H9 (cell line): Measurements from ENCODE around the gene TRAK1. TPM values are rescaled to one million over a fixed set of nuclear protein-coding genes. Genes with fewer than 3 reads are reported as not detected.

Experiments used
- DNase-seq: peaks from one replicate; pipeline ENCODE4 v3.0.0-alpha.2; 2017
- H2AFZ ChIP-seq: one replicate; pipeline ENCODE4 v1.6.1; 2013; ENCODE audit warnings: mild to moderate bottlenecking, low read length, control low read depth, moderate library complexity
- H2AK5ac ChIP-seq: 2 replicates; pipeline ENCODE4 v1.6.1; 2013; ENCODE audit warnings: low read length, control low read depth, mixed read lengths; ENCODE audit not compliant: insufficient read length
- H2BK120ac ChIP-seq: one replicate; pipeline ENCODE4 v1.6.1; 2013; ENCODE audit warnings: low read depth, mild to moderate bottlenecking, low read length, control low read depth, inconsistent platforms; ENCODE audit not compliant: poor library complexity, severe bottlenecking
- H2BK12ac ChIP-seq: 2 replicates; pipeline ENCODE4 v1.6.1; 2013; ENCODE audit warnings: low read length, control low read depth, mixed read lengths, low read depth; ENCODE audit not compliant: insufficient read length
- H2BK15ac ChIP-seq: 2 replicates; pipeline ENCODE4 v1.6.1; 2013; ENCODE audit warnings: low read depth, low read length, control low read depth
- H2BK20ac ChIP-seq: one replicate; pipeline ENCODE4 v1.6.1; 2013; ENCODE audit warnings: low read depth, mild to moderate bottlenecking, low read length, control low read depth, inconsistent platforms; ENCODE audit not compliant: poor library complexity, severe bottlenecking
- H2BK5ac ChIP-seq: 2 replicates; pipeline ENCODE4 v1.6.1; 2013; ENCODE audit warnings: low read length, control low read depth, mixed read lengths; ENCODE audit not compliant: insufficient read length
- H3K14ac ChIP-seq: 2 replicates; pipeline ENCODE4 v1.6.1; 2013; ENCODE audit warnings: low read length, control low read depth; ENCODE audit not compliant: insufficient read depth
- H3K18ac ChIP-seq: 2 replicates; pipeline ENCODE4 v1.6.1; 2013; ENCODE audit warnings: low read depth, mild to moderate bottlenecking, mixed read lengths, low read length, control low read depth; ENCODE audit not compliant: insufficient read length
- H3K23ac ChIP-seq: 2 replicates; pipeline ENCODE4 v1.6.1; 2013; ENCODE audit warnings: low read length, control low read depth, mixed read lengths, low read depth; ENCODE audit not compliant: insufficient read length
- H3K23me2 ChIP-seq: 2 replicates; pipeline ENCODE4 v1.6.1; 2013; ENCODE audit warnings: low read depth, mild to moderate bottlenecking, mixed read lengths, low read length, control low read depth; ENCODE audit not compliant: insufficient read length, poor library complexity, severe bottlenecking
- H3K27ac ChIP-seq: 2 replicates; pipeline ENCODE4 v1.5.1; 2013; ENCODE audit warnings: low read length, control low read depth, mixed read lengths, low read depth; ENCODE audit not compliant: insufficient read length
- H3K27me3 ChIP-seq: 2 replicates; pipeline ENCODE4 v1.6.1; 2013; ENCODE audit warnings: low read length, control low read depth, inconsistent platforms; ENCODE audit not compliant: insufficient read depth
- H3K4ac ChIP-seq: 2 replicates; pipeline ENCODE4 v1.6.1; 2013; ENCODE audit warnings: low read depth, mild to moderate bottlenecking, control low read depth, inconsistent platforms, low read length, moderate library complexity
- H3K4me1 ChIP-seq: 2 replicates; pipeline ENCODE4 v1.6.1; 2013; ENCODE audit warnings: low read length, control low read depth, inconsistent platforms; ENCODE audit not compliant: insufficient read depth
- H3K4me2 ChIP-seq: 2 replicates; pipeline ENCODE4 v1.6.1; 2013; ENCODE audit warnings: low read length, control low read depth, mixed read lengths; ENCODE audit not compliant: insufficient read length, insufficient read depth
- H3K56ac ChIP-seq: 2 replicates; pipeline ENCODE4 v1.6.1; 2013; ENCODE audit warnings: low read depth, mild to moderate bottlenecking, mixed read lengths, low read length, control low read depth; ENCODE audit not compliant: insufficient read length
- H3K79me1 ChIP-seq: 2 replicates; pipeline ENCODE4 v1.6.1; 2013; ENCODE audit warnings: low read depth, mild to moderate bottlenecking, moderate library complexity, low read length, control low read depth, inconsistent platforms; ENCODE audit not compliant: insufficient read depth, poor library complexity, severe bottlenecking
- H3K79me2 ChIP-seq: 2 replicates; pipeline ENCODE4 v1.6.1; 2013; ENCODE audit warnings: low read length, control low read depth, inconsistent platforms; ENCODE audit not compliant: insufficient read depth
- H3K9ac ChIP-seq: 2 replicates; pipeline ENCODE4 v1.6.1; 2013; ENCODE audit warnings: low read length, control low read depth, mixed read lengths; ENCODE audit not compliant: insufficient read length; ENCODE audit errors: extremely low read depth
- H3K9me3 ChIP-seq: one replicate; pipeline ENCODE4 v1.6.1; 2013; ENCODE audit warnings: low read depth, low read length, inconsistent platforms; ENCODE audit not compliant: control insufficient read depth
- H3T11ph ChIP-seq: one replicate; pipeline ENCODE4 v1.6.1; 2013; ENCODE audit warnings: mild to moderate bottlenecking, low read length, control low read depth, inconsistent platforms
- H4K20me1 ChIP-seq: one replicate; pipeline ENCODE4 v1.6.1; 2013; ENCODE audit not compliant: control insufficient read depth, insufficient read length, insufficient read depth
- H4K5ac ChIP-seq: 2 replicates; pipeline ENCODE4 v1.6.1; 2013; ENCODE audit warnings: low read depth, mild to moderate bottlenecking, mixed read lengths, low read length, control low read depth; ENCODE audit not compliant: insufficient read length
- H4K8ac ChIP-seq: replicated peaks from 2 replicates; pipeline ENCODE4 v1.6.1; 2013; ENCODE audit warnings: low read length, control low read depth, mixed read lengths, low read depth; ENCODE audit not compliant: insufficient read length
- H4K91ac ChIP-seq: 2 replicates; pipeline ENCODE4 v1.6.1; 2013; ENCODE audit warnings: low read depth, mild to moderate bottlenecking, moderate library complexity, mixed read lengths, low read length, control low read depth; ENCODE audit not compliant: insufficient read length
- H3K27ac Mint-ChIP-seq, 3 experiments: 2 replicates in 2 of 3; 3 replicates in 1 of 3; pipeline ENCODE4 v1.8.0; 2020 to 2021; ENCODE audit warnings: mixed read lengths in 3 of 3, mild to moderate bottlenecking in 1 of 3, moderate library complexity in 1 of 3
- H3K27me3 Mint-ChIP-seq: 2 replicates; pipeline ENCODE4 v1.8.0; 2021; ENCODE audit warnings: low read depth, mild to moderate bottlenecking, moderate library complexity, mixed read lengths
- H3K36me3 Mint-ChIP-seq, 3 experiments: 2 replicates in 2 of 3; 3 replicates in 1 of 3; pipeline ENCODE4 v1.8.0; 2020 to 2021; ENCODE audit warnings: low read depth in 3 of 3, mixed read lengths in 3 of 3; ENCODE audit not compliant: insufficient read depth in 1 of 3
- H3K4me1 Mint-ChIP-seq, 2 experiments: 2 replicates each; pipeline ENCODE4 v1.8.0; 2020; ENCODE audit warnings: mixed read lengths in 2 of 2
- H3K4me3 Mint-ChIP-seq, 2 experiments: 2 replicates in 1 of 2; 3 replicates in 1 of 2; pipeline ENCODE4 v1.8.0; 2020 to 2021; ENCODE audit warnings: mild to moderate bottlenecking in 2 of 2, mixed read lengths in 2 of 2, moderate library complexity in 1 of 2
- H3K9me3 Mint-ChIP-seq, 2 experiments: 2 replicates in 1 of 2; 3 replicates in 1 of 2; pipeline ENCODE4 v1.8.0; 2020; ENCODE audit warnings: mild to moderate bottlenecking in 2 of 2, mixed read lengths in 2 of 2, moderate library complexity in 1 of 2
- CTCF ChIP-seq: fragments of 200-600 bp; sonication (generic); conservative IDR thresholded peaks from 3 replicates; pipeline ENCODE4 v1.8.0; 2021; ENCODE audit warnings: antibody characterized with exemption, mild to moderate bottlenecking
- WGBS: extraction: QIAGEN DNeasy Blood & Tissue Kit; methylation state at CpG from one replicate; pipeline ENCODE4 v1.1.7; 2013; ENCODE audit warnings: missing lambda C conversion rate, low lambda C conversion rate, mixed read lengths; ENCODE audit not compliant: insufficient read length; ENCODE audit errors: extremely low coverage; 5-methylcytosine and 5-hydroxymethylcytosine counted together
- total RNA-seq: library from RNA; stranded (reverse); gene quantifications from 2 replicates; pipeline ENCODE4 v1.2.1, GENCODE V29; 2021

TRAK1 gene
- total RNA-seq, 1 experiment from 2014 or later = 34.2 TPM

GRCh38 chr3:42257007-42257406, 165.8 kb downstream of the TRAK1 start:
- no peaks in the 10 kb centered on the region for H3K4me1 ChIP-seq
- H2BK20ac ChIP-seq = no peak overlapping the region
- no CpG with 5 or more reads among the region's 7 CpGs for WGBS
- TF ChIP-seq CTCF = no peak
- no peak overlapping the region for H3K14ac ChIP-seq
- no peak overlapping the region for H3K4me2 ChIP-seq
- H3K9me3 ChIP-seq = no peaks in the 10 kb centered on the region
- H3T11ph ChIP-seq = no peak overlapping the region
- DNase-seq = no peak
- no peaks in the 10 kb centered on the region for H3K23me2 ChIP-seq
- no peak overlapping the region for H3K56ac ChIP-seq
- H3K79me1 ChIP-seq = no peaks in the 10 kb centered on the region
- H2AFZ ChIP-seq = no peak overlapping the region
- H3K9me3 Mint-ChIP-seq = no peaks in the 10 kb centered on the region; a peak in 1 of 5 replicates
- no peak overlapping the region for H2AK5ac ChIP-seq
- H2BK12ac ChIP-seq = no peak overlapping the region
- no peak overlapping the region for H3K27ac ChIP-seq
- H4K5ac ChIP-seq = no peak overlapping the region
- peaks cover 6 to 8% of the 10 kb centered on the region in 2 experiments; a peak in 3 of 4 replicates for H3K4me1 Mint-ChIP-seq
- H3K79me2 ChIP-seq = no peaks in the 10 kb centered on the region
- H2BK120ac ChIP-seq = no peak overlapping the region
- no peak overlapping the region for H3K27ac Mint-ChIP-seq
- no peak overlapping the region for H2BK15ac ChIP-seq
- H4K91ac ChIP-seq = no peak overlapping the region
- no peak overlapping the region for H3K18ac ChIP-seq
- H3K4ac ChIP-seq = no peak overlapping the region
- peaks cover 40% of the 10 kb centered on the region for H3K27me3 Mint-ChIP-seq
- H2BK5ac ChIP-seq = no peak overlapping the region
- H3K4me3 Mint-ChIP-seq = no peak overlapping the region
- H3K36me3 Mint-ChIP-seq = no peaks in the 10 kb centered on the region; a peak in 1 of 7 replicates
- H3K23ac ChIP-seq = no peak overlapping the region
- H3K9ac ChIP-seq = no peak overlapping the region
- H4K8ac ChIP-seq = no peak overlapping the region
- H4K20me1 ChIP-seq = no peaks in the 10 kb centered on the region
- no peaks in the 10 kb centered on the region; the same call in 1 of the 2 replicates for H3K27me3 ChIP-seq
